HPDE6-E6E7 (cell line): ENCODE measurements around the gene SLC22A4.

Source experiments
- DNase-seq: peaks from one replicate; pipeline ENCODE4 v3.0.0; 2011; ENCODE audit warnings: missing footprints; ENCODE audit errors: extremely low spot score

The SLC22A4 gene

DNA sequence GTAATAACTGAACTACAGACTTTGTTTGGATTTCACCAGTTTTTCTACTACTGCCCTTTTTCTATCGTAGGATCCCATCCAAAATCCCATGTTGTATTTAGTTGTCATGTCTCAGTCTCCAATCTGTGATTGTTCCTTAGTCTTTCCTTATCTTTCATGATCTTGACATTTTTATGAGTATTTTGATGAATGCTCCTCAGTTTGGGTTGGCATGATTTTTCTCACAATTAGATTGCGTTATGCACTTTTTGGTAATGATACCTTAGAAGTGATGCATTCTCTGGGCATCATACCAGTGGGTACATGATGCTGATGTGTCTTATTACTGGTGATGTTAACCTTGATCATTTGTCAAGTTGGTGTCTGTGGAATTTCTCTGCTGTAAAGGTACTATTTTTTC is 5.7 kb downstream of the SLC22A4 start:
- no peak for DNase-seq

DNA sequence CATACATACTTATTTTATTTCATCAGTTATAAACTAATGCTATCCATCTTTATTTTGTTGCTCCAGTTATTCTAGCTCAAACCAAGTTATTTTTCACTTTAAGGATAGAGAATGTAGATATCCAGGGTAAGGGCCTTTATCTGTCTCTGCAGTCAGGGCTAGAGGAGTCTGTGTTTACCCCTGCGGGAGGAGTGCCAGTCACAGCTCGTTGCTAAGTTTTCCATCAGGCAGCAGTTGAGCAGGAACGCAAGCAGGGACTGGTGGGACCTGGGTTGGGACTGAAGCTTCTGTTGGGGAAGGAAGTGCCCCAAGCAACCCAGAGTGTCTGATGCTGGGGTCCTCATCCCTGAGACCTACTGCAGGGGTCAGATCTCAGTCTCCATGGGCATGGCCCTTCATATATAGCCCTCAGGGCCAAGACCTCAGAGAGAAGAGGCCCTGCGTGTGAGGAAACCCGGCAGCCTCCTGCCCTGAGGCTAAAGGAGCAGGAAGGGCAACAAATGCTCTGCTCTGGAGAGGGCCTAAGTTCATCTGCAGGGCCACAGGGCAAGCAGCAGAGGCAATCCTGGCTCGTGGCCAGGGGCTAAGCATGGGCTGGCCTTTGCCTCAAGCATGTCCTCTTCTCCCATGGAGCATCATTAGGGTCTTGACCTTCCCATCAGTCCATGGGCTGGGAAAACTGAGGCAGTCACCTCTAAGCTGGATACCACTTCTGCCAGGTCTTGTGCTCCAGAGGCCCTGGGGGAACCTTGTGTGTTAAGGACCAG is 6.6 kb downstream of the SLC22A4 start:
- DNase-seq = no peak

DNA sequence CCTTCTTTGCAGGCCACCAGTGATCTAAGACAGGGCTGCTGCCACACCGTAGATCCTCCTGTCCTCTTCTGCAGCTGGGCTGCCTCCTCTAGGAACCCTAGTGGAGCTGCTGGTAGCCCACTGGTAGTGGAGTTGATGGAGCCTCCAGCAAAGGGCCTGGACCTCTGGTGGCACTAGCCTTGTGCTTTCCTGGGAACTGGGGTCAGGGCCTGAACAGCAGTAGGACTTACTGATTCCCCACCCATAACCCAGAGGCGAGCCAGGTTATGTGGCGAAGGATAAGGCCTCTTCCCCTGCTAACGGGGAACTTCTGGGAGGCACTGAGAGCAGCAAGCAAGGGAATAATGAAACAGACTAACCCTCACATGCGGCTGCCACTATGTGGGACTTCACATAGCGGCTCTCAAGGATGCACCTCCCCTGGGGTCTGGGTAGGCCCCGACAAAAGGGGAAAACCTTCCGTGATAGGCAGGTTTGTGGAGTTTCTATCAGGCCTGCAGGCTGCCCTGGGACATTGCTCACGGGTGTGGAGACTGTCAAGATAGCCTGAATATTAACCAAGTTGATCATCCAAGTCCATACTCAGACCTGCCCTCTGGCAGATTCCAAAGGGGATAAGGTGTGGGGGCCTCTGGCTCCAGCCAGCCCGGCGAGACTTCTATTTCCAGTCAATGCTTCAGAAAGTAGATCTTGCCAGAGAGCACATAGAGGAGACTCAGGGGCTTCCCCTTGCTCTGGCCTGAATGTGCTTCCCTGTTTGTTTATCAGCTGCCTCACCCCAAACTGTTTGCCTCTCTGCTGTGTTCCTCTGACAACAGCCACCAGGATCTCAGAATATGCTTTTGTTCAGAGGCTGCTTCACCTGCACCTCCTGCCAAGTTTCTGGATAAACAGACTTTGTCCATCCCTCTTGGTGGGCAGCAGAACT is 7.4 kb downstream of the SLC22A4 start:
- no peak for DNase-seq

DNA sequence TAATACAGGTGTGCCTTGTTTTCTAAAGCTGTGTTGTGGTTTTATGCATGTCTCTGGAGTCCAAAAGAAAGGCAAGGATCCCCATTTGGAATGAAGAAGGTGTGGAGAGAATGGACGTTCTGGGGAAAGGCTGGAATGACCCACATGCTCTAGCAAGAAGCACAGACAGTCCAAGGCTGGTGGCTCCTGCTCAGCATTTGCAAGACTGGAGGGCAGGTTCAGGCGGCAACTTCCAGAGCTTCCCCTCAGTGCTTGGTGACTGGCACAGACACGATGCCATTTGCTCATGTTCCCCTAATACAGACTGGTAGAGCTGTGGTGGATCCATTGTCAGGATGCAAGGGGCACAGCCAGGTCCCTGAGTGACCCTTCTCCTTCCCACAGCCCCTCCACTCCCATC is 8.2 kb downstream of the SLC22A4 start:
- DNase-seq = no peak

DNA sequence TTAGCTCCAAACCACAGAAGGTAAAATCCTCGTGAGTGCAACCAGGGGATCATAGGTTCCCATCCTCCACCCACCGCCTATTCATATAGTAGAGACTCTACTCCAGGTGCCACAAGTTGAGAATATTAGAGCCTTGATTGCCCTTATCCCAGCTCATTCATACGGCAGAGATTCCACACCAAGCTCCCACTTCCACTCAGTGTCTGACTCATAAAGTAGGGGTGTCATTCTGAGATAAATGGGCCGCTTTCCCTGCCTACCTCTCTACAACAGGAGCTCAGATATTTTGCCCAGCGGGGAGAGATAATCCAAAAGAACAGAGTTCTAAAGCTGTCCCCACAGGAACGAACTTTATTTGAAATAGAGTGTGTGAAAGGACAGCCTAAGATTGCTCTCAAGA is 9.4 kb downstream of the SLC22A4 start:
- no peak for DNase-seq

DNA sequence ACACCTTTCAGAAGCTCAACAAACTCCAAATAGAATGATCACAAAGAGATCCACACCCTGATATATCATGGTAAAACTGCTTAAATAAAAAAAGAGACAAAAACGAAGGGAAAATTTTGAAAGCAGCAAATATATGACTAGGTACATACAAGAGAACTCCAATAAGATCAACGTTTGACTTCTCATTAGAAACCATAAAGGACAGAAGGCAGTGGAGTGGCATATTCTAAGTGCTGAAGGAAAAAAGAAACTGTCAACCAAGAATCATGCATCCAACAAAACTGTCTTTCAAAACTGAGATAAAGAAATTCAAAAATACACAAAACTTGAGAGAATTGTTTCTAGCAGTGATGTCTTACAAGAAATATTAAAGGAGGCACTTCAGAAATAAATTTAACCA is 11.2 kb downstream of the SLC22A4 start:
- no peak for DNase-seq

DNA sequence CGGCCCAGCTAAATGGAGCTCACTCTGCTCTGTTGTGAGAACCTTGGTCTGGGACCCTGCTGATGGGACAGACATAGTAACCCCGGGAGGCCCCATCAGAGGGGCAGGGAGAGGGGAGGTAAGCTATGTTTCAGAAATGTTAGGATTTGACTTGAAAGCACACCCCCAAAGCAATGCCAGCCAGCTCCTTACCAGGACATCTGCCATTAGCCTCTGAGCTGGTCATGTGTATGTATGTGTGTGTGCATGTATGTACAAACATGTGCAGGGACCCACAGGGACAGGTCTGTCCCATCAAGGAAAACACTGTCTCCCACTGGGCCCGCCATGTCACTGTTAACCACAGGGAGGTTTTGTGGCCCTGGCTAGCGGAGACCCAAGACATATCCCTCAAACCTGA is 14.5 kb downstream of the SLC22A4 start:
- DNase-seq = no peak

DNA sequence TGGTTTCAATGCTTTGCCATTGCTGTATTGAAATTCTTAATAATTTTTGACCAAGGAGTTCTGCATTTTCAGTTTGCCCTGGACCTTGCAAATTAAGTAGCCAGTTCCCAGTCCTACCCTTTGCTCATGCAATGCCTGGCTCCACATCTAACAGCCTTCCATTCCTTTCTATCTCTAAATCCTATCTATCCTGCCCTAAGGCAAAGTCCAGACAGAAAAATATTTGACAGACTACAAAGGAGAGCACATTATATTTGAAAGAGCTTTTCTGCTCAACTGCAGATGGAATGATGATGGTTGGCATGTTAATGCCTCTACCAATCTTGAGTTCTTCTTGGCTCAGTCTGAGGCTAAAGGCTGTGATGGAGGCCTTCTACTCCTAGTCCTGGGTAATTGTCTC is 15.5 kb downstream of the SLC22A4 start:
- DNase-seq = no peak

DNA sequence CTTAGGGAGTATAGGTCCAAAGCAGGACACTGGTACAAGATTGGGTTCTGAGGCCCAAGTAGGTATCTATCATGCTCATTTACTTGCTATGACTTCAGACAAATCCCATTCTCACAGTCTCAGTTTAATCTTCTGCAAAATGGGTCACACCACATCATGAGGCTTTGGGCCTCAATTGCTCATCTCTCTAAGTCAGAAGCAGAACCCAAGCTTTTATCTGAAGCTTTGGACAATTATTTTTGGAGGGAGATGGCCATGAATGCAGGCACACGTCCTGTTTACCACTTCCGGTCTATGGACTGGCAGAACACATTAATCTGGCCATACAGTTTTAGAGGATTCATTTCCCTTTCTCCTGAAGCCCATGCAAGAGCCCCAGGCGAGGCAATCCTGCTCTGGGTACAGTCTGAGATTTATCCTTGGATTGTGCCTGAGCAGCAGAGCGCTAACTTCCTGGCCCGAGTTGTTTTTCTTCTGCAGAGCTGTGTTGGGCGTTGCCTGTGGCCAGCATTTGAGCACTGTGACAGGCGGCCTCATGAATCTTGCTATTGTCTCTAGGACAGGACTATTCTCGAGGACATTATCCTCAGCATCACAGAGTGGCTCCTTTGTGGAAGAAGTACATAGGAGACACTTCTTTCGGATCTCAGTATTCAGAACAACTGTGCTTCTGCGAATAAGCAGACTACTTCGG is 16.1 kb downstream of the SLC22A4 start:
- no peak for DNase-seq

DNA sequence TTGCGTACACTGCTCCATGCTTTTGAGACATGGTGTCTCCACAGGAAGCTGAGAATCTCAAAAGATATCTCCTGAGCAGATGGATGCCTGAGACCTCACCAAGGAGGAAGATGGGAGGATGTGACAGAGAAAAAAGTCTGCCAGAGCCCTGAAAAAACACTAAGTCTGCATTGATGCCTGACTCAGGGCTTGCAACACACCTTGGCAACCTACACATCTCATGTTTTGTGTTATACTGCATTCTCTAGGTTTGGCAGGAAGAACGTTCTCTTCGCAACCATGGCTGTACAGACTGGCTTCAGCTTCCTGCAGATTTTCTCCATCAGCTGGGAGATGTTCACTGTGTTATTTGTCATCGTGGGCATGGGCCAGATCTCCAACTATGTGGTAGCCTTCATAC is 19.2 kb downstream of the SLC22A4 start:
- no peak for DNase-seq

DNA sequence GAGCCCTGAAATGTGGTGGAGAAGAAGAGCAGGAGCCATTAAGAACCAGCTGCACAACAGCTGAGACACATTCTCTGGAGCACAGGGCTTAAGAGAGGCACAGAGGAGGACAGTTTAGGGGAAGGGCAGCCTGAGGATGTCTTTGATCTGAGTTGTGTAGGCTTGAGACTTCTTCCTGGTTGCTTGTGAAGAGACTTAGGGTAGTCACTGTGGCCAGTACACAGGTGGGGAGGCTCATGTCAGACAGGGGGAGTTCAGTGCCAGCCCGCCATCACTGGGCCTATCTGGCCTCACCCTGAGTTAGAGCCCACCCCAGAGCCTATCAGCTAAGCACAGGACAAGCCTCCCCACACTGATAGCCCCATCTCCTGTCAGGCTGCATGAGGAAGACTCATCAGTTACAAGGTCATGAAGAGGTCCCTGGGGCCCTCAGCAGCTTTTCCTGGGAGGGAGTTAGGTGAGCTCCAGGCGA is 19.8 kb downstream of the SLC22A4 start:
- DNase-seq = no peak

DNA sequence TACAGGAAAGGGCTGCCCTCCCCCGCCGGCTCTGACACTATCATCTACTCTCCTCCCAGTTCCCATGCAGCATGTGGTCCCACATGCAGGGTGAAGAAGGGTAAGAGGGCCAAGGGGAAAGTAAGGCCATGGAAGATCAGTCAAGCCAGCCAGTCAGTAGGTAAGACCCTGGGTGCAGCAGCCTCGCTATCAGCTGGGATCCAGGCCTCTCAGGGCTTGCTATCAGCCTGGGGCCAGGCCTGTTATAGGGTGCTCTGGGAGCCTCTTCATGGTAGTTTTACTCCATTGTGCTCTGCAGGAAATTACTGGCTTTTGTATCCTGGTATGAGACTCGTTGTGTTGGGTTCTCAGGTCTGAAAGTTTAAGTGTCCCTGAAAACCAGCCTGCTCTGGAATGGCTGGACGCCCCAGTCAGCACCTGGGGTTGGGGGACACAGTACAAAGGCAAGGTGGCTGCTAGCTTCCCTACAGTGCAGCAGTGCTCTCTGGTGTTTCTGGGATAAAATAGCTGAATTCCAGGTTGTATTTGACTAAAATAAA is 21.4 kb downstream of the SLC22A4 start:
- DNase-seq = no peak

DNA sequence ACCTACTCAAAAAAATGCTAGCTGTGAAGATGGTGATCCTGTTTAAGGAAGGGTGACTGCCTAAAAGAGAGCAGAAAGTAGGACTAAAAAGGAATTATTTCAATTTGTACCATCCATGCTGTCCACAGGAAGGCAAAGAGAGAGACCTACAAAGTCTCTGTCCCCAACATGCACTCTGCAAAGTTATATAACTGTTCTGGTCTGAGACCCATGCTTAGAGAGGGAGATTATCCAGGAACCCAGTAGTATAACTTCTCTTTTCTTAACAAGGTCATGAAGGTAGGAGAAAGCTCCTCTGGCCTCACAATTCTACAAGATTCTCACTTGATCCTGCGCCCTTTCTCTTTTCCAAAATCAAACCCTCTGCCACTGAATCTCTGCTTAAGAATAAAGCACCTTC is 25.8 kb downstream of the SLC22A4 start:
- no peak for DNase-seq

DNA sequence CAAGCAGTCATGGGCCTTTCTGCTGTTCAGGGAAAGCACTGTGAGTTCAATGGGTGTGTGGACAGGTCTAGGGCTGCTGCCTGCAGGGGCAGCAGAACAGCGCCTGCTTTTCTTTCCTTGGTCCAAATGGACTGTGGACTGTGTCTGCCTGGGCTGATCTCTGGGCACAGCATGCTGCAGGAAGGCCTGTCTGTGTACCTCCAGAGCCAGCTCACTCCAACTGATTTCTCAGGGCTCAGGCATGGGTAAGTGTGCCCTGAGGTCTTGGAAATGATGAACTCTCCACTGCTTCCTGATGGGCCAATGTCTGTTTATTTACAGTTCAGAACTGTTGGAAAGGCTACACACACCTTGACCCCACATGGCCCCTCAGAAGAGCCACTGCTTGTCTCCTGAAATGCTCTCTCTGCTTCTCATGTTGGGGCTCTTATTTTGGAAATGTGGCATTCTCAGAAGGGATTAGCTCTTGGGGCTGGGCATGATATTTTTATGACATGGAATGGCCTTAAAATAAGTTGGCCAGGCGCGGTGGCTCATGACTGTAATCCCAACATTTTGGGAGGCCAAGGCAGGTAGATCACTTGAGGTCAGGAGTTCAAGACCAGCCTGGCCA is 27.0 kb downstream of the SLC22A4 start:
- DNase-seq = no peak

DNA sequence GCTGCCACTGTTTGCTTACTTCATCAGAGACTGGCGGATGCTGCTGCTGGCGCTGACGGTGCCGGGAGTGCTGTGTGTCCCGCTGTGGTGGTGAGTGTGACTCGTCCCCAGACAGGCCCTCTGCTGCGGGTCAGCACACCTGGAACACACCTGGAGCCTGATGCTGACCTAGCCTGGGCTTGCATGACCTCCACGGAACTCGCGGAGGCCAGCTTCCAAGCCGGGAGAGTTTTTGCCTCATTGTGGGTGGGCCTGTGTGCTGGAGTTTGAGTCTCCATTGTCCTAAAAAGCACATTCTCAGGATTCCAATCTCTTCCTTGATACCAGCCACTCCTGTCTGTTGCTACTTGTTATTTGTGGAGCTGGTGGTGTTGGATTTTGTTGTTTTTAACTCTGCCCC is 28.1 kb downstream of the SLC22A4 start:
- DNase-seq = no peak

DNA sequence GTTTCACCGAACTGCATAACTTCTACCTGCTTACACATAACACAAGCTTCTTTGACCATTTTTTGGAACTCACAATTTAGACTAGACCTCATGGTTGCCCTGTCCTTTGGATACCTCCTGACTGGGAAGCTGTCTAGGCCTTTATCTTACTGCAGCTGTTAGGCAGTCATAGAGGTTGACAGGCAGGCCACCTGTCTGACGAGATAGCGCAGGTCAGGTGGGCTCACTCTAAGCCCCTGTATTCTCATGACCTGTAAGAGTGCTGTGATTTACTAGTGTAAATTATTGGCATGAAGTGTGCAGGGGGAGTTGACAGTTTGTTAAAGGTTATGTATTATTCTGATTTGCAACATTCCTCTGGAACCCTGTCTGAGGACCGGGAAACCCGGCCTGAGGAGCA is 29.0 kb downstream of the SLC22A4 start:
- DNase-seq = no peak

DNA sequence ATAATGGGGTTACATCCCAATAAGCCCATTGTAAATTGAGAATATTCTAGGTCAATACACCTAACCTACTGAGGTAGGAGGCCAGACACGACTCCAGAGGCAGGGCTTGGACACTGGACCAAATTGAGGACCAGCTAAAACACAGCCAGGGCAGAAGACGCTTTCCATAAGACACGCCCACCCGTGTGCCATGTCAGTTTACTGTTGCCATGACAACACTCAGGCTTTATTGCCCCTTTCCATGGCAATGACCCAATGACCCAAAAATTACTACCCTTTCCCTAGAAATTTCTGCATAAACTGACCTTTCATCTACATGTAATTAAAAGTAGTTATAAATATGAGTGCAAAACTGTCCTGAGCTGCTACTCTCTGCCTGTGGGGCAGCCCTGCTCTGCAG is 31.5 kb downstream of the SLC22A4 start:
- DNase-seq = no peak

DNA sequence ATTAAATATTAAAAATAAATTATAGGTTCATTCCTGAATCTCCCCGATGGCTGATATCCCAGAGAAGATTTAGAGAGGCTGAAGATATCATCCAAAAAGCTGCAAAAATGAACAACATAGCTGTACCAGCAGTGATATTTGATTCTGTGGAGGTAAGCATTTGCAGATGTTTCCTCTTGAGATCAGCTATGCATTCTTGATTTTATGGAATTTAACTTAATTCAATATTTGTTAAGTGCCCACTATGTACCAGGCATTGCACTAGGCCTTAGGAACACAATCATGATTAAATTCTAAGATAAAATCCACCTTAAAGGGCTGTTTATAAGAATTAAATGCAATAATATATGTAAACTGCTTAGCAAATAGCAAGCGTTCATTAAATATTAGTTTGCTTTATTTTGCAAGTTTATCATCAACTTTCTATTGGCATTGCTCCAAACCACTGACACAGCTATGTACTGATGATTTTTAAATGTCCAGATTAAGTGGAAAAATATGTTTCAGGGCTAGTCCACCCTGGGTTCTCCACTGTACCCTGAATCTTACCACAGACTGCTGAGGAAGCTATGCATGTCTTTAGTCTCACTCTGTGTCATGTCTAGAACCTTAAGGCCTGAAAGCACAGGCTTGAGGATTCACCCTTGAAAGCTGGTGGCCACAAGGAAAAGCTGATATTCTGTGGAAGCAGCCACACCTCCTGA is 33.2 kb downstream of the SLC22A4 start:
- DNase-seq = no peak

DNA sequence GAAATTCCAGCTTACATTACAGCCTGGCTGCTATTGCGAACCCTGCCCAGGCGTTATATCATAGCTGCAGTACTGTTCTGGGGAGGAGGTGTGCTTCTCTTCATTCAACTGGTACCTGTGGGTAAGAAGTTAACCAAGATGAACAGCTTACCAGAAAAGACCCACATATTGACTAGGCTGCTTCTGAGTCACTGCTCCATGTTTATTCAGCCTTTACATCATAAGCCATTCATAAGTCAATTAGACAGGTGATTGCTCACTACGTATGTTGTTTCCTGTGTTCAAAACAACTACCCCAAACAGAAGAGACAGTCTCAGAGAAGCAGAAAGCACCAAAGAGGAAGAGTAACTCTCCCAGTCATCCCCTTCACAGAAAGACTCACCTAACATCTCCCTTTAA is 40.6 kb downstream of the SLC22A4 start:
- DNase-seq = peak; percentile 49

DNA sequence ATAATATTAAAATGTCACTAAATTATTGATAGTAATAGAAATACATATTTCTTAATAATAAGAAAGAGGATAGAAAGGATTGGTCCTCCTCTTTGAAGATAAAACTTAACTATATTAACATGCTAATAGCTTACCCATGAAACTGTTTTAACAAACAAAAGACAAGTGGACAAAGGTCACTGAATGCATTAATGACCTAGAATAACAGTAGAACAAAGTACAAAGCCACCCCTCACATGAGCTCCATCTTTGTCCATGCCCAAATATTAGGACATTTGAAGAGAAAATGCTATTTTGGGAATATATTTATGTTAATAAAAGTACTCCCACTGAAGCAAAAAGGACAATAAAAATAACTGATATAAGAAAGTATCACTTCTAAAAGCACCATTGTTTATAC is 41.2 kb downstream of the SLC22A4 start:
- no peak for DNase-seq

DNA sequence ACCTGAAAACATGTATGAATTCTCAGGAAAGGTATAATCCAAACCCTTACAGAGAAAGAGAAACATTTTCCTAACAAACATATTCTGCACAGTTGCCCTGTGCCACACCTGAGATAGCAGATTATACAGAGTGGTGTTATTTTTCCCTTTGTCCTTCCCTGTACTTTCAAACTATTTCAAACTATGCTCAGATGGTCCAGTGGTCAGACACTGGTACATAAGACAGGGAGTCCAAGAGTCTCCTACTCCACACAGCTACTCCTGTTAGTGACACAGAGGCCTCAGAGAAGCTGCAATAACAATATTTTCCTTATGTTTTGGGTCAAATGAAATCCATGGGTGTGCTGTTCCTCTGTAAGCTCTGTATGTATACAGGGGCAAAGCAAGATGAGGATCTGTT is 45.3 kb downstream of the SLC22A4 start:
- DNase-seq = no peak
